GM19463 (cell line): ENCODE data around the gene TTC39A.
"Not testable (repeated sequence)": the region's sequence is repeated elsewhere in the genome, so short reads cannot be mapped to it uniquely, and the experiment has no call there.

Source experiments
- ATAC-seq: cut with Tn5 transposase; IDR thresholded peaks from one replicate; pipeline ENCODE4 v1.9.1; 2021; ENCODE audit warnings: mild to moderate bottlenecking, moderate library complexity; ENCODE audit not compliant: unreplicated experiment

The TTC39A gene

DNA sequence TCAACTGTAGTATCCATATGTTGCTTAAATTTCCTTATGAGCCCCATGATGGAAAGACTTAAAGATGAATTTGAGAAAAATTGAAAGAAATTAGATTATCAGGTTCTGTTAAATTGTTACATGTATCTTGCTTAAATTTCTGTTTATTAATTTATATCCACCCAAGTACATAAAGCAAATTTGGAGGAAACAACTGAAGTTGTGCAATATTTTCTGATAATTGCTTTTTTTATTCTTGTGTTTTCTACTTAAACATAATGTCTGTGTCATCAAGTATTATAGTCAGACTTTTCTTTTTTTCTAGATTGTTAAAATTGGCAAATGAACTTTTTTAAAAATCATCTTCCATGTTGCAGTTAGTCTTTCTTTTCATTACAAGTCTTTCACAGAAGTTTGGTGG lies 57.4 kb downstream of the TTC39A start:
- no peak for ATAC-seq

- ATAC-seq = no peak
Measured at GRCh38 chr1:51270751-51271150, 59.6 kb downstream of the TTC39A start.

GRCh38 chr1:51268634-51269033 lies 61.7 kb downstream of the TTC39A start:
- ATAC-seq = no peak

- ATAC-seq = no peak
Measured at GRCh38 chr1:51266791-51267190, 63.6 kb downstream of the TTC39A start.

DNA sequence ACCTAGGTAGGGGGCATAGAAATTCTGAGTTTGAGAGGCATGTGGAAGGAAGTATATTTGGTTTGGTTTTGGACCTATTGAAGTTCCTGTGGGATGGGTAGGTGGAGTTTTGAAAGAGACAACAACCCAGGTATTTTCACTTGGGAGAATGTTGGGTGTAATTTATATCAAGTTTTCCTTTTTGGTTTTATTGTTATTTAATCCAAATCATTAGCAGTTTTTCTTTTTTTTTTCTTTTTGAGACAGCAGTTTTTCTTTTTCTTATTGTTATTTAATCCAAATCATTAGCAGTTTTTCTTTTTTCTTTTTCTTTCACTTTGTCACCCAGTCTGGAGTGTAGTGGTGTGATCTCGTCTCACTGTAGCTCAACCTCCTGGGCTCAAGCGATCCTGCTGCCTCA lies 64.2 kb downstream of the TTC39A start:
- ATAC-seq = no peak

- no peak for ATAC-seq
Measured at GRCh38 chr1:51265618-51266017, 64.7 kb downstream of the TTC39A start.

- no peak for ATAC-seq
Measured at GRCh38 chr1:51264451-51264850, 65.9 kb downstream of the TTC39A start.

DNA sequence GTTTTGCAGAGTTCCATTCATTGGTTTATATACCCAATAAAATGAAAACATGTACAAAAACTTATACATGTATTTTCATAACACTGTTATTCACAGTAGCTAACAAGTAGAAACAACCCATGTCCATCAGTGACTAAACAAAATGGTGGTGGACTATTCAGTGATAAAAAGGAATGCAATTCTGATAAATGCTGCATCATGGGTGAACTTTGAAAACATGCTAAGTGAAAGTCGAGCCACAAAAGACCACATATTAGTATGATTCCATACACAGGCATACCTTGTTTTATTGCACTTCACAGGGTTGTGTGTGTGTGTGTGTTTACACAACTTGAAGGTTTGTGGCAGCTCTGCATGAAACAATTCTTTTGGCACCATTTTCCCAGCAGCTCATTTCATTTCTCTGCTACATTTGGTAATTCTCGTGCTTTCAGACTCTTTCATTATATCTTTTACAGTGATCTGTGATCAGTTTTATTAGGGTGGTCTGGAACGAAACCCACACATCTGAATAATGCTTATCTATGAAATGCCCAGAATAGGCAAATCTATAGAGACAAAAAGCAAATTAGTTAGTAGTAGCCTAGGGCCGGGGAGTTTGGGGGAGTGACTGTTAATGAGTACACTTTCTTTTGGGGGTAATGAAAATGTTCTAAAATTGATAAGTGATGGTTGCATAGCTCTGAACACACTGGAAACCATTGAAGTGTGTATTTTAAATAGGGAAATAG lies 67.0 kb downstream of the TTC39A start:
- no peak for ATAC-seq

- ATAC-seq = no peak
Measured at GRCh38 chr1:51255331-51255730, 75.0 kb downstream of the TTC39A start.

GRCh38 chr1:51253691-51254090 lies 76.7 kb downstream of the TTC39A start:
- ATAC-seq = no peak

DNA sequence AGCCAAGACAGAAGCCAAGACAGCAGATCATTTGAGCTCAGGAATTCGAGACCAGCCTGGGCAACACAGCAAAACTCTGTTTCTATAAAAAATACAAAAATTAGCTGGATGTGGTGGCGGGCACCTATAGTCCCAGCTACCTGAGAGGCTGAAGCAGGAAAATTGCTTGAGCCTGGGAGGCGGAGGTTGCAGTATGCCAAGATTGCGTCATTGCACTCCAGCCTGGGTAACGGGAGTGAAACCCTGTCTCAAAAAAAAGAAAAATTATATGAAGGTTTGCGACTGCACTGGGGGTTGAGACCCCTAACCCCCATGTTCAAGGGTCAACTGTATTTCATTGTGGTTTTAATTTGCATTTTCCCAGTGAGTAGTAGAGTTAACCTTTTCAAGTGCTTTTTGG lies 78.0 kb downstream of the TTC39A start:
- no peak for ATAC-seq

- ATAC-seq = not testable (repeated sequence)
Measured at GRCh38 chr1:51251165-51251564, 79.2 kb downstream of the TTC39A start.

DNA sequence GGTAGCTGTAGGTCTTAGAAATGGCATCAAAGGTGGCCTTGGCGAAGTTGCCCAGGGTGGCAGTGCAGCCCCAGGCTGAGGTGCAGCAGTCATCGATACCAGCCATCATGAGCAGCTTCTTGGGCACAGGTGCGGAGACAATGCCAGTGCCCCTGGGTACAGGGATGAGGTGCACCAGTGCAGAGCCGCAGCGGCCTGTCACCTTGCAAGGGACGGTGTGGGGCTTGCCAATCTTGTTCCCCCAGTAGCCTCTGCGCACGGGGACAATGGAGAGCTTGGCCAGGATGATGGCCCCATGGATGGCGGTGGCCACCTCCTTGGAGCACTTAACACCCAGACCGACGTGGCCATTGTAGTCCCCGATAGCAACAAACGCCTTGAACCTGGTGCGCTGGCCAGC lies 79.6 kb downstream of the TTC39A start:
- ATAC-seq = not testable (repeated sequence)

GRCh38 chr1:51249445-51249844 lies 80.9 kb downstream of the TTC39A start:
- ATAC-seq = no peak

DNA sequence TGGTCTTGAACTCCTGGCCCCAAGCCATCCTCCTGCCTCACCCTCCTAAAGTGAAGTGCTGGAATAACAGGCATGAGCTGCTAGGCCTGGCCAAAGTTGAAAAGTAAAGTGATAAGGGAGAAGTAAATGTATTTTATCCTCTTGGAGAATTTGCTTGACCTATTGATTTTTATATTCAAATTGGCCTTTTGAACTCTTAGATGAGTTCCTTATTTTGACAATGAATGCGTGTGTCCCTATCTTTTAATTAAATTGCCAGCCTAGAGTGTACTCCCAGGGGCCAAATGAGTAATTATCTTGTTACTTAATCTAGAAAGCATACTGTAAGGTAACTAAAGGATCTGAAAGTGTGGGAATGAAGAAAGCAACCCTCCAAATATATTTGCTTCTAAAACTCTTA lies 82.9 kb downstream of the TTC39A start:
- no peak for ATAC-seq

DNA sequence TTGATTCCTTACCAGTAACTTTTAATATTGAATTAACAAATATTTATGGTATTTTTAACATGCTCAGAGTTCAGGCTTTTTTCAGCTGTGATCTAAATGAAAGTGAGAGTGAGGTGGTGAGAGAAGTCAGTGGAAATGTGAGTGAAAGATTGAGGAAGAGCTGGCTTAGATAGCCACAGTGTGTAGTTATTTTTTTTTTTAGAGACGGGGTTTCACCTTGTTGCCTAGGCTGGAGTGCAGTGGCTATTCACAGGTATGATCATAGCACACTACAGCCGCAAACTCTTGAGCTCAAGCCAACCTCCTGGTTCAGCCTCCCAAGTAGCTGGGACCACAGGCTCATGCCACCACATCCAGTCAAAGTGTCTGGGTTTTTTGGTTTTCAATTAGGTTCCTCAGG lies 83.3 kb downstream of the TTC39A start:
- no peak for ATAC-seq

DNA sequence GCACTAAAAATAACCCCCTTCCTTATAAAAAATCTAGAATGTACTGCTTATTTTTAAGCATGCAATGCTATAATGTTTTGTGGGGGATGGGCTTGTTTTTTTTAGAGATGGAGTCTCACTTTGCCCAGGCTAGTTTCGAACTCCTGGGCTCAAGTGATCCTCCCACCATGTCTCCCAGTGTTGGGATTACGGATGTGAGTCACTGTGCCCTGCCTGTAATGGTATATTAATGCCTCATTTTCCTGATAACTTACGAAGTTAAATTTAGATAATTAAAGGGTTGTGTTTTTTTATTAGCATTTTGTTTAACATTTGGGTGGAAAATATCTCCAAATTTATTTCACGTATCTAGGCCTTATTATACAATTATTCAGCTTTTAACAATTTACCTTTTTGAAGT lies 87.8 kb downstream of the TTC39A start:
- no peak for ATAC-seq

- no peak for ATAC-seq
Measured at GRCh38 chr1:51241119-51241518, 89.2 kb downstream of the TTC39A start.

DNA sequence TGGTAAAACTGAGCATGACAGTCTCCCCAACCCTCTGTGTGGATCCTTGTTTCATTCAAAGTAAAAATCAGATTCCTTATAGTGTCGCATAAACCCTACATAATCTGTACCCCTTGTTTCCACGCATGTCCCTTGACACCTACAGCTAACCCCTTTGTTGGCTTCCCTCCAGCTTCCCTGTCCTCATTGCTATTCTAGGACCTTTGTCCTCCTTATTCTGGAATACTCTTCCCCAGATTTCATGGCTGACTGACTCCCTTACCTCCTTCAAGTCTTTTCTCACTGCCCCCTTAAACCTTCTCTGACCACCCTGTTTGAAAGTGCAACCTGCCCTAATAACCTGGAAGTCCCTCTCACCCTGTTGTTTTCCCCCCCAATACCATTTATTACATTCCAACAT lies 90.3 kb downstream of the TTC39A start:
- no peak for ATAC-seq

DNA sequence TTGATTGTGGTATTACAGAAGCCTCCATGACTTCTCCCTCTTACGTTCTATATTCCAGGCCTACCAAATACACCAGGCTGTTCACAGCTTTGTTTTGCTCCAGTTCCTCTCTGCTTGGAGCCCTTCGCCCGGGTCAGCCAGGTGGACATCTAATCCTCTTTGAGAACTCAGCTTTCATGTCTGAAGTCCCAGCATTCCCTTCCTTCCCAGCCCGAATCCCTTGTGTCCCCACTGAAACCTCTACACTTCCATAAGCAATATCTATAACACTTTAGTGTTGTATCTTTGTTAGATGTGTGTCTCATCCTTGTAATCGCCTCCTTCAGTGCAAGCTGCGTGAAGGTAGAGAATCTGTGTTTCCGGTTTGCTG lies 92.3 kb downstream of the TTC39A start:
- ATAC-seq = no peak

DNA sequence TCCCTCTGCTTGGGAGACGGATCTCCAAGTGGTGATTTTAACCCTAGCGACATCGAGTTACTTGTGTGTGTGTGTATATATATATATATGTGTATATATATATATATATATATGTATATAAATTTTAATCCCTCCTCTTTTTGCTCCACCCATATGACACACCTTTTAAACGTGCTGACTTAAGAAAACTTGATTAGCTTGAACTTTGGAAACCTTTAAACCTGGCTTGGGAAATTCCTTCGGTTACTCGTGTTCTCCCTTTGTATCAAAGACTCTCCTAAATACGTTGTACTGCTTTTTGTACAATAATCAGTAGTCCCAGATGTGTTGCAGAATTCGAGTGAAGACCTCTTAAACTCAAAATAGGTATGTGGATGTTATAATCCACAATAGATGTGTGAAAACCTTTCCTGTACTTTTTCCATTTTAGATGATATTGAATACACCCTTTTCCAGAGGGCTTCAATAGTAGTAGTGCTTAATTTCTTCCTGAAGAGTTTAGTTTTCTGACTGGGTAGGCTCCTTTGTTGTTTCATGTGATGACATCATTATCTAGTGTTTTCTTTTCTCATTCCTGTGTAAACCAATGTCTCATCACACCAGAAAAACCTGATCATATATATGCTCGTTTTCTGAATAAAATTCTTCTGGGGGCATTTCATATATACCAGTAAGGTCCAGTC lies 92.9 kb downstream of the TTC39A start:
- no peak for ATAC-seq
